Hematopoietic multipotent progenitor cell treated with erythropoietin and hydrocortisone succinate and interleukin-3 and kit ligand, for 6 days (in vitro differentiated cells): ENCODE results near the gene SCAMP3.
"Not testable (repeated sequence)": the region's sequence is repeated elsewhere in the genome, so short reads cannot be mapped to it uniquely, and the experiment has no call there.

ENCODE experiments used
- DNase-seq: peaks from one replicate; pipeline ENCODE4 v3.0.0-alpha.2; 2015

SCAMP3 gene

DNA sequence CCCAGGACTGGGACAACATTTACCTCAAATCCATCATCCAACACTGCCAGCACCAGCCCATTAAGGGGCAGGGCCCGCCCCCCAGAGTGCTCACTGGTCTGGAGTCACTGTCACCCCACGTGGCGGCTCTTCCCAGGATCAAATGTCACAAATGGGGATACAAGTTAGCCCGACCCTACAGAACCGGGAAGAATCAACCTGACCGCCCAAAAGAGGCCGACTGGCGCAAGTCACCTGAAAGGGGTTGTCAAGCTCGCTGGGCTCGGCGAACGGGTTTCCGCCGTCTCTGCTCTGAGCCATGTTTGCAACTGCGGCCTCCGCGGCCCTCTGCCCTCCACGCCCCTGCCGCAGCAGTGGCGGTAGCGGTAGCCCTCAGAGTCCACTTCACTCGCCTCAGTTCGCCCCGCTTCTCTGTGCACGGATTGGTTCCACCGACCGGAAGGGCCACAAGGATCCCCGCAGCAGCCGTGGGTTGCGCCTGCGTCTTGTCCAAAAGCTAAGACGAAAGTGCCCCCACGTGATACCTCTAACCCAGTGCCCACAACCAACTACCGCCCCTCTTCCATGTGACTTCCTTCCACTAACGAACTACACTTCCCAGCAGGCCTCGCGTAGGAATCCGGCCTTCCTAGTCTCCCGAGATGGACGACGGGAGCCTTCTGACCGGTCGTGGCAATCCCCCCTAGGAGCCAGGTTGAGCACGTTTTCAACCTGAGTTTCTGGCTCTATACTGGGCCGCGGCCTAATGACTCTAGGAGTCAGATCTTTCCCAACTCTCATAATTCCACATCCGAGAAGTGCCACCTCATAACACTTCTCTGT is at the start of gene SCAMP3:
SCAMP3 (minus strand) TSS at position 509 of the 822 bp plus-strand sequence; CDS start at position 300, 209 bp downstream.
- DNase-seq, result peak; percentile 99

DNA sequence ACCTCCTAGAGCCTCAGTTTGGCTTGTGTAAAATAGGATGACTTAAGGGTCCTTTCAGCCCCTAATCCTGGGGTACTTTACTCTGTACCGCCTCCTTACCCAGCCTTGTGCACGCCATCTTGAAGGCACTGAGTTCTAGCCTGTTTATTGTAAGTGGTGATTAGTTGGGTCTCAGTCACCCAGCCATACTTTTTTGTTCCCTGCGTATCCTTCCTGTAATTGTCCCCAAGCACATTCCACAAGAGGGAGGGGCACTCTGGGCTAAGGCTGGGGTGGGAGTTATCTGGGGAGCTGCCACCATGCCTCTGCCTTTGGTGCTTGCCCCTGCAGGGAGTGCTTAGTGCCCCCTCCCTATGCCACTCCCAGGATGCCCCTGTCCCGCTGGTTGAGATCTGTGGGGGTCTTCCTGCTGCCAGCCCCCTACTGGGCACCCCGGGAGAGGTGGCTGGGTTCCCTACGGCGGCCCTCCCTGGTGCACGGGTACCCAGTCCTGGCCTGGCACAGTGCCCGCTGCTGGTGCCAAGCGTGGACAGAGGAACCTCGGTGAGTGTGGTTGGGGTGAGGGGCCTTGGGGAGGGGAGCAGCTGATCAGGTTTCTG is 47.4 kb upstream of the SCAMP3 start:
- DNase-seq, result peak; percentile 57

DNA sequence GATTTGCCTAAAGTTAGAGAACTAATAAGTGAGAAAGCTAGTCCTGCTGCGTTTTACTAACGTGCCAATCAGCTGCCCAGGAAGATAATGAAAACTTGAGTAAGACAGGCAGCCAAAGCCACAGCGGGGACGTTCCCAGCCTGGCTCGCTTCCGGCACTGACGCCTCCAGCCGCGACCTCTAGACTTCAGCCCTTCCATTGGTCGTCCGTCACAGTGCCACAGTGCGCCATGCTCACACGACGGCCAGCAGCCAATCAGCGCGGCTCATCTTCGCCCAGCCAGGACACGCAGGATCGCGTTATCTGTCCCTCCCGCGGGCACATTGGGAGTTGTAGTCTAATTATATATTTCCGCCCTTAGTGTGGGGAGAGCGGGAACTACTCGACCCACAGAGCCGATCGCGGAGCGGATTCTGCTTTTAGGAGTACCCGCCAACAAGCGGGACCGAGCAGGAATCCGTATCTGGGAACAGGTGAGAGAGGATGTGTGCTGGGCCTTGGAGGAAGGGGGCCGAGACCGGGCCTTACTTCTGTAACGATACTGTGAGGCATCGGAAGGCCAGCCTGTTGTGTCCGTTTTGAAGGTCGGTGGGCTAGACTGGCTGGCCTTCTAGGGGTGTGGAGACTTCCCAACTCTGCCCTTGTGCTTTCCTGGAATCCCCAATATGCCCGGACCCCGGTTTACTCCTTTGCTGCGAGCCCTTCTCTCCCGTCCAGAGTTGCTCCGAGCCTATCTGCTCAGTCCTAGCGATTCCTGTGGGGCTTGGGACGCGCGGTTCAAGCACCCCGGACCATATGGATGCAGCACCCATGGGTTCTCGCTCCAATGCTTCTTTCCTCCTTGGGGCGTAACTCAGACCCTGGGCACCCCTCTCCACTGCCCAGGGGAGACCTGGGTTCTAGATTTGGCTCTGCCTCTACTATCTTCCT is 46.6 kb upstream of the SCAMP3 start, which contains the start of gene FDPS:
FDPS (plus strand) TSS at position 374 of the 930 bp plus-strand sequence. CDS start 924 bp downstream, outside the sequence.
- DNase-seq, result peak; percentile 100

DNA sequence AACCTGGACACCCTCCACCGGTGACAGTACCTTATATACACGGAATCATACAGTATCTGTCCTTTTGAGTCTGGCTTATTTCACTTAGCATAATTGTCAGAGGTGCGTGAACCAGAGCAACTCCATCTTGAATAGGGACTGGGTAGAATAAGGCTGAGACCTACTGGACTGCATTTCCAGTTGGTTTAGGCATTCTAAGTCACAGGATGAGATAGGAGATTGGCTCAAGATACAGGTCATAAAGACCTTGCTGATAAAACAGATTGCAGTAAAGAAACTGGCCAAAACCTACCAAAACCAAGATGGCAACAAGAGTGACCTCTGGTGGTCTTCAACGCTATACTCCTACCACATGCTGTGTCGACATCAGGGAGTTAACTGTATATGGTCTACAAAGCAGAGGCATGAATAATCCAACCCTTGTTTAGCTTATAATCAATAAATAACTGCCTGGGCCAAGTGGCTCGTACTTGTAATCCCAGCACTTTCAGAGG is 45.1 kb upstream of the SCAMP3 start:
- peak; percentile 91 for DNase-seq

DNA sequence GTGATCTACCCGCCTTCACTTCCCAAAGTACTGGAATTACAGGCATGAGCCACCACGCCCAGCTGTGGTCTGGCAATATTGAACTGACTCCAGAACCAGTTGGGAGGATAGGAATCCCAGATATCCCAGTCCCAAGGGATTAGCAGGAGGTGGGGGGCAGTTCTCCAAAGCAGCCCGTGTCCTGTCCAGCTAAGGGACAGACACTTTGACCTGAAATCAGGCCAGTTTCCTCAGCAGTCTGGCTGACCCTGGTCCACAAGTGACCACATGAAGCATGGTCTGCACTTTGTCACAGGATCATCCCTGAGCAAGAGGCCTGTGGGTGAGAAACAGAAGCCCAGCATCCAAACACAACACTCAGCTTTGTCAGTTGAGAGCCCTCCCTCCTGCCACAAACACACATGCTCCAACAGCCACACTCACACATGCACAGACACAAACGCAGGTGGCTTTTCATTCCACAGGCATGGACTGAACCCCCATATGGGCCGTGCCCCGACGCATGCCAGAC is 43.8 kb upstream of the SCAMP3 start:
- no peak for DNase-seq

DNA sequence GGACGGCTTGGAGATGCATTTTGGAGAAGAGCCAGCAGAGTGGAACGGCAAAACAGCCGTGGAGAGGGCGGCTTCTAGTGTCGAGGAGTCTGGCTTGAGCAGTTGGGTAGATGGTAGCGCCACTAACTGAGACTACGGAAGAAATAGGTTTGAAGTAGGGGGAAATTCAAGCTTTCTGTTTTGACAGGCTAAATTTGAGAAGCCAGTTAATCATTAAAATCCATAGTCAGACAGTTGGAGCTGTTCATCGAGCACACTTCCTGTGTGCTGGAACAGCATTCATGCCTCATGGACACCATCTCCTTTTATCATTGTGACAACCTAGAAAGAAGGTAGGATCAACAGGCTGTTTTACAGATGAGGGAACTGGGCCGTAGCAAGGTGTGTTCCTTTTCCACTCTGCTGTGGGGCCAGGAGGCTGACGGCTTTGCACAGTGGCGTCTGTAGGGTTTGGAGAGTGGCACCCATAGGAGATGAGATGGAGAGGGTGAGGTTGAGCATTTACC is 42.5 kb upstream of the SCAMP3 start:
- DNase-seq, result no peak

DNA sequence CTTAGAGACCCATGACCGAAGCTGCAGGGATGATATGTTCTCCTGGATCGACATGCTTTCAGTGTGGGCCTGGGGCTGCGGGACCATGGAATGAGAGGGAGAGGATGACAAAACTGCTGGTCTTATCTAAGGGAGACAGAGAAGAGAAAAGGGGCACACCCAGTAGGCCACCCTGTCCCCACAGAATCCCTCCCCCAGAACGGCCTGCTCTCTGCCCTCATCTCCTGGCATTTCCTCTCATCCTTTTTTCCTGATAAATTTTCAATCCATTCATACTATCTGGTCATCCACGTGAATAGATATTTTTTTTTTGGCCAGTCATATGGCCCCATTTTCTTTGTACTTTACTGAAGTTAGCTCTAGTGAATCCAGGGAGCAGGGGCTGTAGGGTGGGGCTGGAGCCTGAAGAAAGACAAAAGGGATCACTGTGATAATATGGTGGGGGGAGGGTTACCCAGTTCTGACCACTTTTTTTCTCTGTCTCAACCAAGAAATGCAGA is 39.2 kb upstream of the SCAMP3 start, which contains the start of gene PKLR:
PKLR (minus strand) TSS at position 97 of the 500 bp plus-strand sequence; CDS start at position 54, 43 bp downstream.
- DNase-seq, result peak; percentile 90

DNA sequence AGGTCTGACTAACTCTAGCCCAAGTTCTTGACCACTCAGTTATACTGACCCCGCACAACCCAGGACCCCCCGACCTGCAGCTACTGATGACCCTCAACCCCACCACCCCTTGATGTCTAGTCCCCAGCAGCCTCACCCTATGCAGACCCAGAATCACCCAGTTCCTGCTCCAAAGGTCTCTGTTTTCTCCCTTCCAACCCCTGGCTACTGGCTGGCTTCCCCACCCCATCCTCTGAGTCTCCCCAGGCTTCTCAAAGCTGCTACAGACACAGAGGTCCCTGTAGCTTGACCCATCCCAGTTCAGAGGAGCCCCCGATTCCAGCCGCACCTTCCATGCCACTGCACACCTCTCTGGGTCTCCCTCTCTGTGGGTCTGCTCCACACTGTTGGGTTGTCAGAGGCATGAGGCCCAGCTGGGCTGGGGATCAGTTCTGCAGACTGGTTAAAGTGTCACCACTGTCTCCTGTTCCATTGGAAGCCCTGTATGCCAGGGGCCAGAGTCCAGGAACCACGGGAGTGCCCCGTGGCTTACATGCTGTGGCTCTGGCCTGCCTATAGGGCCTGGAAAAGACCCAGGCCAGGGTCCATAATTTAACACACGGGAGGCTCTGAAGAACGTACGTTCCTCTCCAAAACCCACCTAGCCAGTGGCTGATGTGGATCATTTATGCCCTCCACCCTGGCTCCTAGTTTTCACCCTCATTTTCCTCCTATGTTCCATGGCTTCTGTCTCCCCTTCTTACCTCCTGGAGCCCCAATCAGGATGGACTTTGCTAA is 38.6 kb upstream of the SCAMP3 start:
- no peak for DNase-seq

DNA sequence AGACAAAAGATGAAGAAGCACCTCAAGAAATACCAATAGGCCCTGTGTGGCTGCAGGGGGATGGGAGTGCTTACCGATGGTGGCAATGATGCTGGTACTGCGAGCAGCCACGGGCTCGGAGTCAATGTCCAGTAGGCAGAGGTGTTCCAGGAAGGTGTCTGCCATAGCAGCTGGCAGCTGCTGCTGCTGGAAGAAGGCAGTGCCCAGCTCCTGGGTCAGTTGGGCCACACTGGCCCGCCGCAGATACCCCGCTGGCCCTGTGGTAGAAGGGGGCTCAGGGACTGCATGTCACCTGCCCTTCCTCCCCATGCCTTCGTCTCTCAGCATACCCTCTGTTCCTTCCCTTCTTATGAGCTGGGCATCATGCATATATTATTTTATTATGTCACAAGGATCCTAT is 37.9 kb upstream of the SCAMP3 start:
- no peak for DNase-seq

DNA sequence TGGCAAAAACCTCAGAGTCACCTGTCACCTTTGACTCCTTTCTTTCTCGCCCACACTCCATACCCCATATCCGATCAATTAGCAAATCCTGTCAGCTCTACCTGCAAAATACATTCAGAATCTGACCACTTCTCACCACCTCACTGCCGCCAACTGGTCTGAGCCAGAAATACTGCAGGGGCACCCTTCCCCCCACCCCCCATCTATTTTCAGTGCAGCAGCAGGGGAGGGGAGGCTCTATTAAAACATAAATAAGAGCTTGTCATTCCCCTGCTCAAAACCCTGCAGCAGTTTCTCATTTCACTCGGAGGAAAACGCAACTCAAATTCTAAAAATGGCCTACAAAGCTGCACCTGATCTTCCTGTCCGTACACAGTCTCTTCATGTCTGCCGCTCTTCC is 35.2 kb upstream of the SCAMP3 start:
- no peak for DNase-seq

DNA sequence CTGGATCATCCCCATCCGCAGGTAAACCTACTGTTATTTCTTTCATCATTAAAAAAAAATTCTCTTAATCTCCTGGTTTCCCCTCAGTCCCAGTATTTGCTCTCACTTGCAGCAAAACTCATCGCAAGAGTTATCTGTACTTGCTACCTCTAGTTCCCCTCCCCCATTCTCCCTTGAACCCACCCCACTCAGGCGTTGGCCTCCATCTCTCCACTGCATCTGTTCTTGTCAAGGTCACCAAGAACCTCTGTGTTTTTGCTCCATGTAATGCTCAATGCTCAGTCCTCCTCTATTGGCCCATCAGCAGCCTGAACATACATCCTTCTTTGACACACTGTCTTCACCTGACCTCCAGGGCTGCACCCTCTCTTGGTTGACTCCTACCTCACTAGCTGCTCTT is 34.5 kb upstream of the SCAMP3 start:
- DNase-seq, result peak; percentile 62

DNA sequence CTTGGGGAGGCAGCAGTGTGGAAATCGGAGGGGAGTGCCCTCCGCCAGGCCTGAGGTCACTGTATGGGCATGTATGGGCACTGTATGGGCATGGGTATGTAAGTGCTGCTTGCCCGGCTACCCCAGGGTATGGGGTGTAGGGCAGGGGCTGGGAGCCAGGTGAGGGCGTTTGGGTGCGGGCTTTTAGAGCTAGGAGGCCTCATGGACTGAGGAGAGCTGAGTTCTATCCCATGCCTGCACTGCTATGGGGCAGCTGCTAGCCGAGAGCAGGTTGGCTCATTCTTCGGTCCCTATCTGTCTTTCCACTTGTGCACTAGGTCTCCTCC is 33.7 kb upstream of the SCAMP3 start:
- DNase-seq, result no peak

DNA sequence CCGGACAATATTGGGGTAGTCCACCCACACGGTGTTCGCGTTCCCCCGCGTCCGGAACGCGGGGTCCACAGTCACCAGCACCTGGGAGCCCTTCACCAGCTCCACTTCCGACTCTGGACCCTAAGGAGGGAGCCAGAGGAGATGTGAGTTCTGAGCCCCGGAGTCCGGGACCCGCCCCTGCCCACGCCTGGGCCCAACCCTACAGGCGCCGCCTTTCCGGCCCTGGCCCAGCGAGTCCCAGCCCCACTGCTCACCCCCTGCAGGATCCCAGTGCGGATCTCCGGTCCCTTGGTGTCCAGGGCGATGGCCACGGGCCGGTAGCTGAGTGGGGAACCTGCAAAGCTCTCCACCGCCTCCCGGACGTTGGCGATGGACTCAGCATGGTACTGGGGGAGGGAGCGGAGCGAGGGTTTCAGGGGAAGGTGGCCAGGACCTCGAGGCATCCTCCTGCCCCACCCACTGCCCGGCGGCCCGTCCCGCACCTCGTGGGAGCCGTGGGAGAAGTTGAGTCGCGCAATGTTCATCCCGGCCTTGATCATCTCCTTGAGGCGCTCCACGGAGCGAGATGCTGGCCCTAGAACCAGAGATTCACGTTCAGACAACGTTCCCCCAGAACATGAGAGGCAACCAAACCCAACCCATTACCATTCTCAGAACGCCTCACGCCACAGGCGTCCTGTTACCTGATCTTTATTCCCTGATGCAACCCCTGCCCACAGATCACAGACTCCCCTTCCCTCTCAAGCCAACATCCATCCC is 33.2 kb upstream of the SCAMP3 start:
- DNase-seq, result peak; percentile 50

DNA sequence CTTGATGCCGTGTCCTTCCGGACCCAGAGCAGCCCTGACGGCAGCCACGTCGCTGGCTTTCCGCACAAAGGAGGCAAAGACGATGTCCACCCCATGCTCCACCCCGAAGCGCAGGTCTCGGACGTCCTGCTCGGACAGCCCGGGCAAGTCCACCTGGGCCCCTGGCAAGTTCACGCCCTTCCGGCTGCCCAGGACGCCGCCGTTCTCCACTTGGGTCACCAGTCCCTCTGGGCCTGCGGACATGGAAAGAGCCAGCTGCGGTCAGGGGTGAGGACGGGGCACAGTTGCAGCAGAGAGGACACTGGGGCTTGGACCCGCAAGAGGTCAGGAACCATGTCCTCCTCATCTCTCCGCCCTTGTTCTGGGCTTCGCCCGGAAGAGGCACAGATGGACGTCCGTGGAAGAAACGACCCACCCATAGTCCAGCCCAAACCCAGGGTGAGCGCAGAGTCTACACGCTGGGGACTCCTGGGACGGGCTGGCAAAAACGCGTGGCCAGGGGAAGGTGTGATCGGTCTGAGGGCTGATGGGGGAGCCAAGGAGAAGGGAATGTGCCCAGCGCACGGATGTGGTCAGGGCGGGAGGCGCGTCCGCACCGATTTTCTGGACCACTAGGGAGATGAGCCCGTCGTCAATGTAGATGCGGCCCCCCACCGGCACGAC is 32.5 kb upstream of the SCAMP3 start:
- DNase-seq, result no peak

DNA sequence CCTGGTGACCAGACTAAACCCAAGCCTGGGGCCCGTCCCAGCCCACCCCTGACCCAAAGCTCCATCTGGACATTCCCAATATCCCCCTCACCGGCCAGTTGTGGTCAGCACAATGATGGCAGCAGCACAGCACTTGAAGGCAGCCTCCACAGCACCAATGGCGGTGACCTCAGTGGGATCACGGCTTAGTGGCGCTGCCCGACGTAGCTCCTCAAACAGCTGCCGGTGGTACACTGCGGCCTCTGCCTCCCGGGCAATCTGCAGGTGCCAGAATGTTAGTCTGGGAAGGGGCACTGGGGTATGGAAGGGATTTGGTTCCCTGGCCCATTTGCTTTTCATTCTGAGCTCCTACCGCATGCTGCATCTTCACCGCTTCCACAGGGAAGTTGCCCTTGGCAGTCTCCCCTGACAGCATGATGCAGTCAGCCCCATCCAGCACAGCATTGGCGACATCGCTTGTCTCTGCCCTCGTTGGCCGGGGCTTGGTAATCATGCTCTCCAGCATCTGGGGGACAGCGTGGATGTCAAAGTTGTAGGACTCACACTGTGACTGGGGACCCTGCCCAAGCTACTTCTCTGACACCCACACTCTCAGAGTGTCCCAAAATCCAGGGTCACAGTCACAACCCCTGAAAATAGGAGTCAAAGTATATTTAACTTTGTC is 31.1 kb upstream of the SCAMP3 start:
- no peak for DNase-seq

DNA sequence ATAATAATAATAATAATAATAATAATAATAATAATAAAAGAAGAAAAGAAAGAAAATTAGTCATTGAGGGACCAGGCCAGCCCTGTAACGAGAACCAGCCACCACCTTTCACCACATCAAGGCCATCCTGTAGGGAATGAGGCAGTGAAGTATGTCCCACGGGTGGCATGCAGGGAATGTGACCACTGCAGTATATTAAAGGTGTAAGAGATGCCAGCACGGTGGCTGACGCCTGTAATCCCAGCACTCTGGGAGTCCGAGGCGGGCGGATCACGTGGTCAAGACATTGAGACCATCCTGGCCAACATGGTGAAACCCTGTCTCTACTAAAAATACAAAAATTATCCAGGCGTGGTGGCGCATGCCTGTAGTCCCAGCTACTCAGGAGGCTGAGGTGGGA is 28.8 kb upstream of the SCAMP3 start:
- not testable (repeated sequence) for DNase-seq

DNA sequence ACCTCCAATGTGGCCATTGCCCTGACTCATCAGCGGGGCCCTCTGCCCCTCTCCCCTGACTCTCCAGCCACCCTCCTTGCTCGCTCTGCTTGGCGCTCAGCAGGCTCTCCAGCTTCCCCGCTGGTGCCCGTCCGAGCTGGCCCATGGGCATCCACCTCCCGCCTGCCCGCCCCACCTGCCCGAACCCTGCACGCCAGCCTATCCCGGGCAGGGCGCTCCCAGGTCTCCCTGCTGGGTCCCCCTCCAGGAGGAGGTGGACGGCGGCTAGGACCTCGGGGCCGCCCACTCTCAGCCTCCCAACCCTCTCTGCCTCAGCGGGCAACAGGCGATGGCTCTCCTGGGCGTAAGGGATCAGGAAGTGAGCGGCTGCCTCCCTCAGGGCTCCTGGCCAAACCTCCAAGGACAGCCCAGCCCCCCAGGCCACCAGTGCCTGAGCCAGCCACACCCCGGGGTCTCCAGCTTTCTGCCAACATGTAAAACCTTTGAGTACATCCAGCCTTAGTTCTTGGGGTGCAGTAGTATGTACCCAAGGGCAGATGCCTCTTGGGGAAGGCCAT is 25.9 kb upstream of the SCAMP3 start:
- no peak for DNase-seq

DNA sequence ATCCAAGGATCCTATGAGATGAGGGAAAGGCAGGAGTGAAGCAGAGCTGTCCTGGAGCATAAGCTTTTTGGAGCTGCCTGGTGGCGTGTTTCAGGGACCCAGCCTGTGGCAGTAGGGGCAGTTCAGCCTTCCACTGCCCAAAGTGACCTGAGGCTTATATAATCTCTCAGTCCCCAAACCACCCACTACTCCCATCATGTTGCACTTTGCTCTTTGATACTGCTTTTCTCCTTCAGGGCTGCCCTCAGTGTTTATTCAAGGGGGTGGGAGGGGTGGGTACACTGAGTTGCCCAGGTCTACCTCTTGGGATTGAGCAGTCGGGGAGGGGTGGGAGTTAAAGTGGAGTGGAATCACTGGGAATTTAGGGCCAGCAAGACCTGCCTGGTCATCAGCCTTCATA is 24.4 kb upstream of the SCAMP3 start:
- DNase-seq, result no peak

DNA sequence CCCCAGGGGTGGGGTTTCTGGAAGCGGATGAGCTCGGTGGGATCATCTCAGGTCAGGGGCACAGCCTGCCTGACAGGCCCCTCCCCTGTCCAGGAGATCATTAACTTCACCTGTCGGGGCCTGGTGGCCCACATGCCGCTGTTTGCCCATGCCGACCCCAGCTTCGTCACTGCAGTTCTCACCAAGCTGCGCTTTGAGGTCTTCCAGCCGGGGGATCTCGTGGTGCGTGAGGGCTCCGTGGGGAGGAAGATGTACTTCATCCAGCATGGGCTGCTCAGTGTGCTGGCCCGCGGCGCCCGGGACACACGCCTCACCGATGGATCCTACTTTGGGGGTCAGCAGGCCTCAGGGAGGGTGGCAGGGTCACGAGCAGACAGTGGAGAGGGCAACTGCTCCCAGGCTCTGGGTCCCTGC is 23.5 kb upstream of the SCAMP3 start:
- no peak for DNase-seq
